Liver (tissue), 2 donors: ENCODE data around the gene OR10H4.

Source experiments
- TF ChIP-seq, protein P1 (sequence below): IDR thresholded peaks from 2 replicates; pipeline ENCODE4 v1.6.1; 2016; ENCODE audit warnings: antibody characterized with exemption
- TF ChIP-seq, protein P2 (sequence below): fragments of 150-350 bp; IDR thresholded peaks from 2 replicates; pipeline ENCODE4 v1.5.1; 2017; ENCODE audit warnings: improper control_type of control experiment, low read depth, low read length; ENCODE audit not compliant: missing input control
- donor health status: healthy.

DNA sequence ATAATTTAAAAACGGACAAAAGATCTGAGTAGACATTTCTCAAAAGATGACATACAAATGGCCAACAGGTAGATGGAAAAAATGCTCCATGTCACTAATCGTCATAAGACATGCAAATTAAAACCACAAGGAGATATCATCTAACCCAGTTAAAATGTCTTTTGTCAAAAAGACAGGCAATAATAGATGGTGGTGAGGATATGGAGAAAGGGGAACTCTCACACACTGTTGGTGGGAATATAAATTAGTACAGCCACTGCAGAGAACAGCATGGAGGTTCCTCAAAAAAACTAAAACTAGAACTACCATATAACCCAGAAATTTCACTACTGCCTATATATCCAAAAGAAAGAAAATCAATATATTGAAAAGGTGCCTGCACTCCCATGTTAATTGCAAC, 37.9 kb downstream of the OR10H4 start:
- TF ChIP-seq, protein P1, sequence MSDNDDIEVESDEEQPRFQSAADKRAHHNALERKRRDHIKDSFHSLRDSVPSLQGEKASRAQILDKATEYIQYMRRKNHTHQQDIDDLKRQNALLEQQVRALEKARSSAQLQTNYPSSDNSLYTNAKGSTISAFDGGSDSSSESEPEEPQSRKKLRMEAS: no peak
- TF ChIP-seq, protein P2, sequence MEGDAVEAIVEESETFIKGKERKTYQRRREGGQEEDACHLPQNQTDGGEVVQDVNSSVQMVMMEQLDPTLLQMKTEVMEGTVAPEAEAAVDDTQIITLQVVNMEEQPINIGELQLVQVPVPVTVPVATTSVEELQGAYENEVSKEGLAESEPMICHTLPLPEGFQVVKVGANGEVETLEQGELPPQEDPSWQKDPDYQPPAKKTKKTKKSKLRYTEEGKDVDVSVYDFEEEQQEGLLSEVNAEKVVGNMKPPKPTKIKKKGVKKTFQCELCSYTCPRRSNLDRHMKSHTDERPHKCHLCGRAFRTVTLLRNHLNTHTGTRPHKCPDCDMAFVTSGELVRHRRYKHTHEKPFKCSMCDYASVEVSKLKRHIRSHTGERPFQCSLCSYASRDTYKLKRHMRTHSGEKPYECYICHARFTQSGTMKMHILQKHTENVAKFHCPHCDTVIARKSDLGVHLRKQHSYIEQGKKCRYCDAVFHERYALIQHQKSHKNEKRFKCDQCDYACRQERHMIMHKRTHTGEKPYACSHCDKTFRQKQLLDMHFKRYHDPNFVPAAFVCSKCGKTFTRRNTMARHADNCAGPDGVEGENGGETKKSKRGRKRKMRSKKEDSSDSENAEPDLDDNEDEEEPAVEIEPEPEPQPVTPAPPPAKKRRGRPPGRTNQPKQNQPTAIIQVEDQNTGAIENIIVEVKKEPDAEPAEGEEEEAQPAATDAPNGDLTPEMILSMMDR: no peak
